Body of pancreas (tissue), 4 donors: ENCODE data around the gene ZNF329. TPM values are rescaled to one million over a fixed set of nuclear protein-coding genes. Genes with fewer than 3 reads are reported as not detected.

ENCODE experiments used
- ATAC-seq: fragments of 150-250 bp; one replicate; pipeline ENCODE4 v1.9.1; 2016
- DNase-seq, 4 donors: peaks; one replicate each; pipeline ENCODE4 v3.0.0-alpha.2; 2019
- H3K27ac ChIP-seq, 4 donors: fragments of 200-600 bp; sonication (generic); 1 replicate in 3 of 4; 2 replicates in 1 of 4; pipeline versions ENCODE4 v1.5.1 to v1.6.1; 2016 to 2019; ENCODE audit warnings: mild to moderate bottlenecking in 1 of 4, mixed read lengths in 1 of 4, moderate library complexity in 1 of 4
- H3K27me3 ChIP-seq, 2 donors: fragments of 200-600 bp; sonication (generic); one replicate each; pipeline ENCODE4 v1.6.0; 2016; ENCODE audit warnings: mild to moderate bottlenecking in 1 of 2
- H3K36me3 ChIP-seq, 2 donors: fragments of 200-600 bp; sonication (generic); replicated peaks in 1 of 2; 2 replicates each; pipeline ENCODE4 v1.5.1; 2016; ENCODE audit warnings: low read depth in 2 of 2; ENCODE audit not compliant: insufficient read depth in 1 of 2
- H3K4me1 ChIP-seq: fragments of 200-600 bp; sonication (generic); one replicate; pipeline ENCODE4 v1.6.0; 2016
- H3K4me3 ChIP-seq, 2 donors: fragments of 200-600 bp; sonication (generic); 1 replicate in 1 of 2; 2 replicates in 1 of 2; pipeline ENCODE4 v1.5.1; 2016 to 2019
- H3K9me3 ChIP-seq, 3 donors: fragments of 200-600 bp; sonication (generic); 1 replicate in 2 of 3; 2 replicates in 1 of 3; pipeline ENCODE4 v1.5.1; 2016
- CTCF ChIP-seq, 7 experiments: fragments of 450-650 bp in 4 of 7; fragments of 200-600 bp in 3 of 7; sonication (generic) in 3 of 7; IDR thresholded peaks; one replicate each; pipeline ENCODE4 v1.5.1; 2016 to 2019; ENCODE audit warnings: antibody characterized with exemption in 7 of 7
- POLR2A ChIP-seq, 3 donors: fragments of 450-650 bp; IDR thresholded peaks; one replicate each; pipeline ENCODE4 v1.6.1; 2016; ENCODE audit warnings: antibody characterized with exemption in 3 of 3, mild to moderate bottlenecking in 2 of 3
- WGBS, 2 donors: methylation state at CpG; one replicate each; pipeline ENCODE4 v1.1.5; 2017; 5-methylcytosine and 5-hydroxymethylcytosine counted together
- intact Hi-C: fragments of 100-400 bp; cut with DNase I; formaldehyde crosslinking; loops from one replicate; pipeline ENCODE4 v1.15.1; 2023
- total RNA-seq, 2 donors: library from RNA; depleted of rRNA; stranded (reverse); fragments of >200 nt; gene quantifications; one replicate each; pipeline ENCODE4 v1.1.0, GENCODE V29; 2016

ZNF329 gene
- total RNA-seq, 2 donors from 2014 or later = 2.6 to 4.6 TPM

- Histone ChIP-seq H3K9me3 (peaks cover 0 to 9% (median 0%) of the 10 kb centered on the region in 3 donors), H3K4me1 (no peaks in the 10 kb centered on the region), H3K27me3 (no peaks in the 10 kb centered on the region), H3K27ac (no peak overlapping the region), H3K4me3 (no peak overlapping the region), H3K36me3 (no peaks in the 10 kb centered on the region)
- ATAC-seq (no peak), DNase-seq (no peak)
- 96% methylated on average over 14 of the region's 16 CpGs; no CpG with 5 or more reads in 1 of the 2 donors for WGBS, 2 donors
- intact Hi-C loops = no loop called here
- no peak for TF ChIP-seq CTCF (IDR thresholded peaks at IDR 0.05)
- no peak for TF ChIP-seq POLR2A (IDR thresholded peaks at IDR 0.05)
Measured at GRCh38 chr19:58089846-58090245, 60.7 kb downstream of the ZNF329 start.

- Histone ChIP-seq H3K9me3 (peaks cover 0 to 22% (median 0%) of the 10 kb centered on the region in 3 donors), H3K4me3 (no peak overlapping the region), H3K27ac (no peak overlapping the region), H3K27me3 (no peaks in the 10 kb centered on the region), H3K36me3 (no peaks in the 10 kb centered on the region), H3K4me1 (no peaks in the 10 kb centered on the region)
- no peak for ATAC-seq
- no peak for DNase-seq
- no peak for TF ChIP-seq CTCF (IDR thresholded peaks at IDR 0.05)
- TF ChIP-seq POLR2A (IDR thresholded peaks at IDR 0.05) = no peak
- intact Hi-C loops = no loop called here
- WGBS, 2 donors = 87 to 97% methylated on average over 3 to 13 of the region's 13 CpGs
Measured at GRCh38 chr19:58088521-58089052, 62.0 kb downstream of the ZNF329 start.

GRCh38 chr19:58086825-58087710 lies 63.5 kb downstream of the ZNF329 start:
- 90 to 96% methylated on average over 4 to 21 of the region's 23 CpGs for WGBS, 2 donors
- intact Hi-C loops = no loop called here

GRCh38 chr19:58085348-58085875 lies 65.2 kb downstream of the ZNF329 start:
- Histone ChIP-seq H3K4me1 (no peaks in the 10 kb centered on the region), H3K27ac (no peak overlapping the region), H3K27me3 (no peaks in the 10 kb centered on the region), H3K9me3 (peaks cover 0 to 37% (median 0%) of the 10 kb centered on the region in 3 donors), H3K4me3 (no peak overlapping the region), H3K36me3 (no peaks in the 10 kb centered on the region)
- WGBS, 2 donors = 90 to 93% methylated on average over 7 to 16 of the region's 29 CpGs
- ATAC-seq (no peak), DNase-seq (no peak)
- TF ChIP-seq CTCF (IDR thresholded peaks at IDR 0.05) = no peak
- TF ChIP-seq POLR2A (IDR thresholded peaks at IDR 0.05) = no peak
- intact Hi-C loops = no loop called here

More at GRCh38 chr19:58086825-58087710, 63.5 kb downstream of the ZNF329 start:
- H3K9me3 ChIP-seq = peaks cover 0 to 31% (median 0%) of the 10 kb centered on the region in 3 donors
- H3K36me3 ChIP-seq = no peaks in the 10 kb centered on the region
- TF ChIP-seq POLR2A (IDR thresholded peaks at IDR 0.05) = no peak
- TF ChIP-seq CTCF (IDR thresholded peaks at IDR 0.05) = no peak
- H3K4me1 ChIP-seq = no peaks in the 10 kb centered on the region
- no peaks in the 10 kb centered on the region for H3K27me3 ChIP-seq
- no peak overlapping the region for H3K27ac ChIP-seq
- no peak for ATAC-seq
- DNase-seq = no peak
- H3K4me3 ChIP-seq = no peak overlapping the region
